GM12878 (cell line): ENCODE measurements around the gene AHNAK2. TPM values are rescaled to one million over a fixed set of nuclear protein-coding genes. Genes with fewer than 3 reads are reported as not detected.

ENCODE experiments used
- ATAC-seq: fragments of 200-7000 bp; cut with Tn5 transposase; 3 replicates; pipeline ENCODE4 v1.9.1; 2020; ENCODE audit warnings: mild to moderate bottlenecking, moderate library complexity
- BruUV-seq: library from RNA; stranded (reverse); fragments of 400-500 nt; replicated peaks from 2 replicates; lab custom pipeline; 2021; lab: Mats Ljungman, UMichigan
- CTCF ChIA-PET: fragments of 300-600 bp; sonication (Branson Sonifier 250); formaldehyde crosslinking; extraction: SDS; loops from one replicate; lab custom pipeline; 2021; ENCODE audit warnings: inconsistent platforms; lab: Yijun Ruan, JAX
- POLR2A ChIA-PET: fragments of 350-600 bp; formaldehyde crosslinking; extraction: SDS; loops from one replicate; lab custom pipeline; 2021; ENCODE audit warnings: inconsistent platforms; lab: Charles Lee
- RAD21 ChIA-PET: fragments of 300-600 bp; sonication (Branson Sonifier 250); formaldehyde crosslinking; loops from one replicate; lab custom pipeline; 2023; ENCODE audit warnings: antibody characterized with exemption; ENCODE audit not compliant: unreplicated experiment; lab: Charles Lee
- SMC1A ChIA-PET: fragments of 300-600 bp; sonication (Branson Sonifier 250); formaldehyde crosslinking; loops from one replicate; lab custom pipeline; 2023; ENCODE audit not compliant: unreplicated experiment, uncharacterized antibody; lab: Charles Lee
- DNase-seq: peaks from one replicate; pipeline ENCODE4 v3.0.0-alpha.2; 2011; ENCODE audit warnings: low read depth, low spot score
- FAIRE-seq: peaks from 3 replicates; lab custom pipeline; 2011; peaks lifted over from hg19 to GRCh38; lab: Jason Lieb, UNC
- H2AFZ ChIP-seq: 2 replicates; pipeline ENCODE4 v1.6.0; 2011; ENCODE audit warnings: low read depth, low read length, control low read depth; ENCODE audit not compliant: control insufficient read depth
- H3K27ac ChIP-seq: 2 replicates; pipeline ENCODE4 v1.5.1; 2011; ENCODE audit warnings: control low read depth; ENCODE audit not compliant: control insufficient read depth, insufficient read depth
- H3K27me3 ChIP-seq, 2 experiments: replicated peaks in 1 of 2; 2 replicates each; pipeline versions ENCODE4 v1.6.0 to v1.6.1; 2011; ENCODE audit warnings: low read length in 1 of 2; ENCODE audit not compliant: control insufficient read depth in 2 of 2, insufficient read depth in 2 of 2
- H3K36me3 ChIP-seq, 2 experiments: 2 replicates each; pipeline ENCODE4 v1.5.1; 2011; ENCODE audit warnings: low read length in 1 of 2; ENCODE audit not compliant: control insufficient read depth in 2 of 2, insufficient read depth in 2 of 2
- H3K4me1 ChIP-seq: 2 replicates; pipeline ENCODE4 v1.6.1; 2011; ENCODE audit warnings: mild to moderate bottlenecking, low read length, moderate library complexity, mixed read lengths; ENCODE audit not compliant: control insufficient read depth, insufficient read depth
- H3K4me2 ChIP-seq: 2 replicates; pipeline ENCODE4 v1.6.0; 2011; ENCODE audit warnings: control low read depth; ENCODE audit not compliant: control insufficient read depth, insufficient read depth
- H3K4me3 ChIP-seq: fragments of 200-600 bp; sonication (generic); 2 replicates; pipeline ENCODE4 v1.5.1; 2016
- H3K79me2 ChIP-seq: 2 replicates; pipeline ENCODE4 v1.6.0; 2011; ENCODE audit warnings: low read length; ENCODE audit not compliant: control insufficient read depth, insufficient read depth
- H3K9ac ChIP-seq: 2 replicates; pipeline ENCODE4 v1.8.0; 2011; ENCODE audit warnings: low read length, control low read depth, mixed read lengths; ENCODE audit not compliant: control insufficient read depth, insufficient read depth
- H3K9me3 ChIP-seq: replicated peaks from 3 replicates; pipeline ENCODE4 v1.5.1; 2011; ENCODE audit warnings: mild to moderate bottlenecking, low read length; ENCODE audit not compliant: control insufficient read depth, insufficient read depth
- H4K20me1 ChIP-seq: 2 replicates; pipeline ENCODE4 v1.6.0; 2011; ENCODE audit not compliant: control insufficient read depth, insufficient read depth
- NFYA ChIP-seq: IDR thresholded peaks from 2 replicates; pipeline ENCODE4 v1.6.1; 2011; ENCODE audit warnings: low read depth, mild to moderate bottlenecking, low read length, improper control_type of control experiment, borderline replicate concordance
- SPI1 ChIP-seq: IDR thresholded peaks from 2 replicates; pipeline ENCODE4 v1.6.1; 2011; ENCODE audit warnings: low read depth, mild to moderate bottlenecking, low read length, moderate library complexity, borderline replicate concordance; ENCODE audit not compliant: insufficient read depth
- WGBS: methylation state at CpG from one replicate; pipeline ENCODE4 v1.1.6; 2016; ENCODE audit warnings: low lambda C conversion rate; ENCODE audit not compliant: insufficient replicate concordance, insufficient coverage; ENCODE audit errors: missing lambda C conversion rate; 5-methylcytosine and 5-hydroxymethylcytosine counted together
- in situ Hi-C: fragments of 300-500 bp; cut with MboI; formaldehyde crosslinking; loops from 9 replicates; pipeline ENCODE4 v1.14.3; 2018; ENCODE audit warnings: mixed read lengths
- intact Hi-C: fragments of 100-400 bp; cut with micrococcal nuclease; formaldehyde crosslinking; loops from one replicate; pipeline ENCODE4 v1.14.2; 2022; ENCODE audit not compliant: unreplicated experiment
- polyA plus RNA-seq, 11 experiments: library from polyadenylated mRNA; depleted of rRNA in 4 of 11; unstranded in 6 of 11; stranded (reverse) in 5 of 11; fragments of >200 nt; fragmentation: Nextera tagmentation in 4 of 11; fragmentation: Illumina TruSeq in 1 of 11; extraction: Ambion mirVana in 4 of 11; extraction: Trizol in 1 of 11; gene quantifications; 1 replicate in 1 of 11; 2 replicates in 10 of 11; pipeline versions ENCODE4 v1.2.1 to v1.2.3, GENCODE V29; 2011 to 2016; ENCODE audit warnings: inconsistent platforms in 2 of 11, missing spikeins in 2 of 11, low read depth in 1 of 11
- total RNA-seq, 4 experiments: library from RNA; depleted of rRNA in 3 of 4; stranded (reverse); fragments of >200 nt in 3 of 4; fragmentation: Illumina TruSeq in 1 of 4; extraction: Trizol in 1 of 4; gene quantifications; 2 replicates each; pipeline versions ENCODE4 v1.2.1 to v1.2.3, GENCODE V29; 2013 to 2021

AHNAK2 gene
- total and polyA plus RNA-seq, 10 of the 15 experiments (the other 5 are each of a cell fraction or from before 2014, with no cell fraction given): 0.03 to 0.10 TPM; not detected in 8

- Histone ChIP-seq H3K4me2 (no peak overlapping the region), H3K79me2 (no peaks in the 10 kb centered on the region), H3K9ac (no peak overlapping the region), H3K27me3 (peaks cover 8 to 13% of the 10 kb centered on the region in 2 experiments), H3K4me1 (no peaks in the 10 kb centered on the region; the same call in 1 of the 2 replicates), H3K9me3 (no peaks in the 10 kb centered on the region), H4K20me1 (no peaks in the 10 kb centered on the region), H3K4me3 (no peak overlapping the region), H3K36me3 (no peaks in the 10 kb centered on the region), H2AFZ (no peak overlapping the region), H3K27ac (no peak overlapping the region)
- intact Hi-C loops: loop anchor here (10.0 kb wide), 1 partner anchor 79 kb away; no protein-coding TSS in a partner anchor
- FAIRE-seq (no peak), DNase-seq (no peak), ATAC-seq (no peak)
- POLR2A ChIA-PET: no interaction called here
- 65% methylated on average over 22 of the region's 23 CpGs for WGBS
- TF ChIP-seq NFYA: no peak
- RAD21 ChIA-PET: interaction anchor here (3.8 kb wide), 1 partner anchor 71 kb away, joined by 26 read pairs; no protein-coding TSS in a partner anchor
- SMC1A ChIA-PET: interaction anchor here (0.9 to 2.5 kb wide), 3 partner anchors 65 to 78 kb away, joined by 3 to 8 read pairs (median 5); no protein-coding TSS in a partner anchor
- CTCF ChIA-PET: interaction anchor here (5.0 kb wide), 1 partner anchor 71 kb away, joined by 82 read pairs; no protein-coding TSS in a partner anchor
- in situ Hi-C loops: no loop called here
- BruUV-seq: no TSS peak
These were observed 4.6 kb downstream of the AHNAK2 start for GRCh38 chr14:104973385-104974145.

DNA sequence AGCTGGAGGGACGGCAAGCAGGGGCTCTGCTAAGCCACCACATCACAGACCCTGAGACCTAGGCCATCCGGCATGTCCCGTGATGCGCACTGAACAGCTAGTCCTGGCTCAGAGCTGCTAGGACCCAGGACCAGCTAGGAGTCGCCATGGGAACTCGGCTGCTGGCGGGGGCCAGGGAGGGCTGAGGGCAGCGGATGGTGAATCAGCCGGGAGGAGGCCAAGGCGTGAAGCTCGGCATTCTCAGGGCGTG, 5.1 kb downstream of the AHNAK2 start:
- ATAC-seq (no peak), FAIRE-seq (no peak), DNase-seq (no peak)
- intact Hi-C loops: loop anchor here (10.0 kb wide), 1 partner anchor 78 kb away; no protein-coding TSS in a partner anchor
- no peaks in the 10 kb centered on the region for H4K20me1 ChIP-seq
- SMC1A ChIA-PET: interaction anchor here (1.0 kb wide), 1 partner anchor 72 kb away, joined by 5 read pairs; no protein-coding TSS in a partner anchor
- H3K4me2 ChIP-seq: no peak overlapping the region
- H3K27me3 ChIP-seq: peaks cover 8 to 14% of the 10 kb centered on the region in 2 experiments
- RAD21 ChIA-PET: interaction anchor here (3.8 kb wide), 1 partner anchor 72 kb away, joined by 26 read pairs; no protein-coding TSS in a partner anchor
- in situ Hi-C loops: no loop called here
- POLR2A ChIA-PET: no interaction called here
- WGBS: 43% methylated on average over 12 of the region's 12 CpGs
- no peaks in the 10 kb centered on the region; the same call in 1 of the 2 replicates for H3K4me1 ChIP-seq
- no peaks in the 10 kb centered on the region for H3K9me3 ChIP-seq
- TF ChIP-seq SPI1: no peak
- BruUV-seq: no TSS peak
- no peak overlapping the region for H3K27ac ChIP-seq
- no peak overlapping the region for H3K9ac ChIP-seq
- H2AFZ ChIP-seq: no peak overlapping the region
- no peaks in the 10 kb centered on the region for H3K36me3 ChIP-seq
- no peaks in the 10 kb centered on the region for H3K79me2 ChIP-seq
- H3K4me3 ChIP-seq: no peak overlapping the region
- CTCF ChIA-PET: interaction anchor here (5.0 kb wide), 1 partner anchor 71 kb away, joined by 82 read pairs; no protein-coding TSS in a partner anchor
